ENCODE results near the gene TAAR8.

GRCh38 chr6:132552372-132552771, at the start of gene TAAR8:
- no peak for TF ChIP-seq CTCF (conservative IDR thresholded peaks at IDR 0.05)
- no peak for TF ChIP-seq EZH2 (IDR thresholded peaks at IDR 0.05; ENCODE audit: low read depth)
